GM06990 (cell line): ENCODE measurements around the gene MYH7.

Source experiments
- DNase-seq: peaks from one replicate; pipeline ENCODE4 v3.0.0-alpha.2; 2011; ENCODE audit not compliant: insufficient read length; ENCODE audit errors: extremely low read depth
- H3K27me3 ChIP-seq: replicated peaks from 2 replicates; pipeline ENCODE4 v1.6.0; 2011; ENCODE audit warnings: low read length; ENCODE audit not compliant: control insufficient read depth, insufficient read depth
- H3K36me3 ChIP-seq: 2 replicates; pipeline ENCODE4 v1.5.1; 2011; ENCODE audit warnings: low read length; ENCODE audit not compliant: control insufficient read depth, insufficient read depth
- H3K4me3 ChIP-seq: replicated peaks from 2 replicates; pipeline ENCODE4 v1.5.1; 2011; ENCODE audit warnings: low read depth, mild to moderate bottlenecking, control low read depth, low read length
- CTCF ChIP-seq: IDR thresholded peaks from 2 replicates; pipeline ENCODE4 v1.5.1; 2011; ENCODE audit warnings: low read length, control low read depth, mild to moderate bottlenecking, inconsistent platforms; ENCODE audit not compliant: insufficient read depth, poor library complexity, severe bottlenecking

Gene MYH7

DNA sequence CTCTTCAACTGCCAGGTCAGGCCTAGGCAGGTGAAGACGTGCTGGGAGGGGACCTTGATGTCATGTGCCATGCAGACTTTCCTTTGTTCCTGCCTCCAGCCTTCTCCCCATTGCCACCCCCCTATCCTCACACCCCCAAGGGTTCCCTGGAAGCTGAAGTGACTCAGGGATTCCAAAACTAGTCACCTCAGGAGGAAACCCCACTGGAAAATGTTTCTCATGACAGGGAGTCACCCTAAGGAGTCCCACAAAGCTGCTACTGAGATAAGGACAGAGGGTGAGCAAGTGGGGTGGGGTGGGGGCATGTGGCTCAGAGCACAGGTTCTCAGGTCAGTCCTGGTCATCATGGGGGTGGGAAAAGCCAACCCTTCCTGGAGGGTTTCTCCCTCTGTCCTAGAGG, 65.2 kb downstream of the MYH7 start:
- no peak for TF ChIP-seq CTCF
- no peak overlapping the region for H3K4me3 ChIP-seq
- H3K36me3 ChIP-seq, result no peaks in the 10 kb centered on the region
- DNase-seq, result no peak
- H3K27me3 ChIP-seq, result peaks cover 2% of the 10 kb centered on the region; the same call in 1 of the 2 replicates

DNA sequence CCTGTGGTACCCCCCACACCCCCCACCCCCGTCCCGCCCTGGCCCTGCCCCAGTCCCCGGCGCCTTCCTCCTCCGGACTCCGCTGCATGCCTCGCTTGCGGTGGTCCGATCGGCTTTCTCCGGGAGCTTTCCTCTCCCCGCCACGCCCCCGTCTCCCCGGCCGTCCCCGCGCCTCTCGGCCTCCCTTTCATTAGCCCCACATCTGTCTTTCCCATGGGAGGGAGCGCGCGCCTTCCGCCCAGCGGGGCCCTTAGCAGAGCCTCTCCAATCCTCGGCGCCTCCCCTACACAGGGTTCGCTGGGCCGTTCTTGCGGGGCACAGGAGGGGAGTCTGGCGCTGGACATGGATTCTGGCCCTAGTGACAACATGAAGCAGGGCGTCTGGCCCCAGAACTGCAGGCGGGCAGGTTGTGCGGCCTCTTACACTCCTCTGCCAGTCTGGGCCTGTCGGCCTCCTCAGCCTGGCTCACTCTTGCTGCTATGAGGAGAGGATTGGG, 69.0 kb downstream of the MYH7 start:
- H3K4me3 ChIP-seq, result no peak overlapping the region
- DNase-seq, result no peak
- H3K36me3 ChIP-seq, result no peaks in the 10 kb centered on the region
- TF ChIP-seq CTCF, result no peak
- peaks cover 2% of the 10 kb centered on the region; the same call in 1 of the 2 replicates for H3K27me3 ChIP-seq

GRCh38 chr14:23365732-23366425, 69.6 kb downstream of the MYH7 start:
- TF ChIP-seq CTCF, result no peak
- Histone ChIP-seq H3K36me3 (no peaks in the 10 kb centered on the region), H3K27me3 (peaks cover 2% of the 10 kb centered on the region; the same call in 1 of the 2 replicates), H3K4me3 (no peak overlapping the region)
- DNase-seq, result no peak

DNA sequence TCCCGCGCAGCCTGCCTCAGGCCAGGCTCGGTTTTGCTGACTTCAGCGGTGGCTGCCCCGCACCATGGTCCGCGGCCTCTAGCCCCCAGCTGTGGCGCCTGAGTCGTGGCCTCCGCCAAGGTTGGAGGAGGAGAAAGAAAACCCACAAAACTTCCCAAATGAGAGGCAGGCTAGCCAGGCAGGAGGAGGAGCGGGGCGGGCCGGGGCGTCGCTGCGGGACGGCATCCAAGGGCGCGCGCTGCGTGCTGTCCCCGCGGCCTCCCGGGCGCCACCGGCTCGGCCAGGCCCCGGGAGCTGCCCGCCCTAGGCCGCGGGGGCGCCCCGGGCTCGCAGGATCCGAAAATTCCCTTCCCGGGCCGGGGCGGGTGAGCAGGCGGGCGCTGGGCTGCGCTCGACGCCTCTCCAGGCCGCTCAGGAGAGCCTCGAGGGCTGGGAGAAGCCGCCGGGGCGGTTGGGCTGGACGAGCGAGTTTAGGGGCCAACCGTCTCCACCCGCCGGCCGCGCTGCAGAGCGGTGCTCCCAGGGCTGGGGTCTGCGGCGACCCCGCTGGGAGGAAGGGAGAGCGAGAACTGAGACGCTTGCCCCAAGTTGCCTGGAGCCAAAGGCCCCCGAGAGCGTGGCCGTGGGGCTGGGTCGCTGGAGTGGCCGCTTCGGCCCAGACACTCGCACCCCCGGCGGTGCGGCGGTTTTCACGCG, 70.3 kb downstream of the MYH7 start, which contains the start of gene EFS:
TSS of gene EFS (minus strand) at position 137 of the 696 bp plus-strand sequence. CDS start 147 bp downstream, outside the sequence.
- TF ChIP-seq CTCF, result no peak
- Histone ChIP-seq H3K36me3 (no peaks in the 10 kb centered on the region), H3K27me3 (peaks cover 2% of the 10 kb centered on the region; the same call in 1 of the 2 replicates), H3K4me3 (no peak within 1 kb of the TSS)
- DNase-seq, result no peak

GRCh38 chr14:23364164-23365035, 71.1 kb downstream of the MYH7 start:
- DNase-seq, result no peak
- no peak overlapping the region for H3K4me3 ChIP-seq
- no peak for TF ChIP-seq CTCF
- no peaks in the 10 kb centered on the region for H3K36me3 ChIP-seq
- H3K27me3 ChIP-seq, result peaks cover 2% of the 10 kb centered on the region; the same call in 1 of the 2 replicates
